ENCODE measurements around the gene ZNF141.
"Not testable (repeated sequence)": the region's sequence is repeated elsewhere in the genome, so short reads cannot be mapped to it uniquely, and the experiment has no call there.

Gene ZNF141

DNA sequence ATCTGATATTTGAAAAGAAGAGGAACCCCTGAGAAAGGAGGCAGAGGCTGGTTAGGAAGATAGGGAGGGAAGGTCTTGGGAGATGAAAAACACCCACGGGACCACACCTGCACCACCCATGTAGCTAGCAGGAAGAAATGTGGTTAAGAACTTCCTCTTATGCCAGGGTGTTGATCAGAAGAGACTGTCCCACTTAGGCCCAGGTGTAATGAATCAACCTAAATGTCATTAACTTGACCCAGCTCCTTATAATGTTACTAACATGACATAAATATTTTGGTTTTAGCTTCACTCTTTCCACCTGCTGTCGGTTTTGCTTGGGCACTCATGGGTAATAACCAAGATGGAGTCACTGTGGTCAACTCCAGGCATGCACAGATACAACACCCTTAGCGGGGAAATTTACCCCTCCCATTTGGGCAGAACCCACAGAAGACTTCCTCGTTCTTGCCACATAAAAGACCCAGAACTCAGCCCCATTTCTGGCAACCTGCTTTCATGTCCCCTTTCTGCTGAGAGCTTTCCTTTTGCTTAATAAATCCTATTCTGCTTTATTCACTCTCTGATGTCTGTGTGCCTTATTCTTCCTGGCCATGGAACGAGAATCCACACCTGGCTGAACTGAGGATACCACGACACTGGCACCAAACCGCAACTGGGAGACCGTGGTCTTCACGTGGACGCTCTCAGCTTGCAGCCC lies 46.8 kb downstream of the ZNF141 start:
- no peak for TF ChIP-seq CTCF (IDR thresholded peaks at IDR 0.05; ENCODE audit: control extremely low read depth, extremely low read depth, low read depth, missing control alignments)
- no peak for DNase-seq (ENCODE audit: extremely low spot score)
- ChIA-PET CTCF (interaction anchor here (1.8 kb wide), 1 partner anchor 54 kb away, joined by 3 read pairs; no protein-coding TSS in a partner anchor), POLR2A (no interaction called here)

GRCh38 chr4:385934-386707 lies 48.5 kb downstream of the ZNF141 start:
- no peak for TF ChIP-seq CTCF (IDR thresholded peaks at IDR 0.05; ENCODE audit: control extremely low read depth, extremely low read depth, low read depth, missing control alignments)
- CTCF ChIA-PET: no interaction called here
- POLR2A ChIA-PET: no interaction called here
- DNase-seq (ENCODE audit: extremely low spot score): no peak

DNA sequence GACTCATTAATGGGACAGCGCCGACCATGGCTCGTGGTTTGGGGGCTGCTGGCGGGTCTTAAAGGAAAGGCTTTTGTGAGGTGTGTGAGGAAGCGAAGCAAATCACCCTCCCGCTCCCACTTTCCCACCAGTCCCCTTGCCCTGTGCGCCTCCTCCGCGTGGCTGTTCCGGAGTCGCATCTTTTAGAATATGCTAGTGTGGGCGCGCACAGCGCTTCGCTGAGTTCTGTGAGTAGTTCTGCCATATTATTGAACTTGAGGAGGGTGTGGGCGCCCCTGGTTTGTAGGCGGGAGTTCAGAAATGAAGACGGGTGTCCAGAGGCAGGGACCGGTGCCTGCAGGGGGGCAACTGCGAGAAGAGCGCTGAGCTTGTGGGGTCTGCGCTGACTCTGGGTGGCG lies 49.1 kb downstream of the ZNF141 start:
- DNase-seq (ENCODE audit: extremely low spot score): no peak
- TF ChIP-seq CTCF (IDR thresholded peaks at IDR 0.05; ENCODE audit: control extremely low read depth, extremely low read depth, low read depth, missing control alignments): no peak
- ChIA-PET POLR2A (no interaction called here), CTCF (no interaction called here)

DNA sequence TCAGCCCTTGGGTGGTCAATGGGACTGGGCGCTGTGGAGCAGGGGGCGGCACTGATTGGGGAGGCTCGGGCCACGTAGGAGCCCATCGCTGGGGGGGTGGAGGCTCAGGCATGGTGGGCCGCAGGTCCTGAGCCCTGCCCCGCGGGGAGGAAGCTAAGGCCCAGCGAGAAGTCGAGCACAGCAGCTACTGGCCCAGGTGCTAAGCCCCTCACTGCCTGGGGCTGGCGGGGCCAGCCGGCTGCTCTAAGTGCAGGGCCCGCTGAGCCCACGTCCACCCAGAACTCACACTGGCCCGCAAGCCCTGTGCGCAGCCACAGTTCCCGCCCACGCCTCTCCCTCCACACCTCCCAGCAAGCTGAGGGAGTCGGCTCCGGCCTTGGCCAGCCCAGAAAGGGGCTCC lies 66.4 kb downstream of the ZNF141 start:
- ChIA-PET CTCF (interaction anchor here (1.0 kb wide), 1 partner anchor 18 kb away, joined by 3 read pairs; no protein-coding TSS in a partner anchor), POLR2A (no interaction called here)
- TF ChIP-seq CTCF (IDR thresholded peaks at IDR 0.05; ENCODE audit: control extremely low read depth, extremely low read depth, low read depth, missing control alignments): no peak
- DNase-seq (ENCODE audit: extremely low spot score): no peak

GRCh38 chr4:408321-408720 lies 70.7 kb downstream of the ZNF141 start:
- DNase-seq (ENCODE audit: extremely low spot score); CTCF ChIA-PET; POLR2A ChIA-PET: not testable (repeated sequence)

- ChIA-PET POLR2A (no interaction called here), CTCF (interaction anchor here (1.7 kb wide), 1 partner anchor 19 kb away, joined by 3 read pairs; no protein-coding TSS in a partner anchor)
- TF ChIP-seq CTCF (IDR thresholded peaks at IDR 0.05; ENCODE audit: control extremely low read depth, extremely low read depth, low read depth, missing control alignments): no peak
- no peak for DNase-seq (ENCODE audit: extremely low spot score)
These were observed 85.0 kb downstream of the ZNF141 start for GRCh38 chr4:422587-422986.
